Ovary (tissue), 9 donors: ENCODE data around the gene ATP5IF1. TPM values are rescaled to one million over a fixed set of nuclear protein-coding genes. Genes with fewer than 3 reads are reported as not detected.

Source experiments
- DNase-seq, 5 donors: peaks; one replicate each; pipeline ENCODE4 v3.0.0-alpha.2; 2019 to 2020
- H3K27ac ChIP-seq, 2 donors: fragments of 200-600 bp; one replicate each; pipeline versions ENCODE4 v1.5.1 to v1.8.0; 2019 to 2022
- H3K27me3 ChIP-seq: fragments of 200-600 bp; one replicate; pipeline ENCODE4 v1.8.0; 2022
- H3K36me3 ChIP-seq: fragments of 200-600 bp; sonication (generic); one replicate; pipeline ENCODE4 v1.5.1; 2019
- H3K4me1 ChIP-seq: one replicate; pipeline ENCODE4 v1.8.1; 2013; ENCODE audit warnings: mild to moderate bottlenecking, moderate library complexity; ENCODE audit not compliant: insufficient read depth
- H3K4me3 ChIP-seq: fragments of 200-600 bp; sonication (generic); one replicate; pipeline ENCODE4 v1.5.1; 2017
- H3K9me3 ChIP-seq, 2 donors: fragments of 200-600 bp in 1 of 2; sonication (generic) in 1 of 2; one replicate each; pipeline versions ENCODE4 v1.5.1 to v1.8.1; 2013 to 2019; ENCODE audit warnings: mild to moderate bottlenecking in 1 of 2, moderate library complexity in 1 of 2
- CTCF ChIP-seq, 3 donors: fragments of 450-650 bp in 2 of 3; fragments of 200-600 bp in 1 of 3; IDR thresholded peaks; one replicate each; pipeline versions ENCODE4 v1.5.1 to v1.8.0; 2016 to 2022; ENCODE audit warnings: antibody characterized with exemption in 3 of 3, mild to moderate bottlenecking in 1 of 3
- EP300 ChIP-seq: sonication (generic); formaldehyde crosslinking; IDR thresholded peaks from one replicate; pipeline ENCODE4 v1.6.1; 2017; ENCODE audit warnings: antibody characterized with exemption
- POLR2A ChIP-seq: fragments of 450-650 bp; IDR thresholded peaks from one replicate; pipeline ENCODE4 v1.6.1; 2017; ENCODE audit warnings: antibody characterized with exemption, mild to moderate bottlenecking, moderate library complexity
- WGBS, 3 donors: extraction: QIAGEN DNeasy Blood & Tissue Kit in 1 of 3; methylation state at CpG; one replicate each; pipeline versions ENCODE4 v1.1.5 to v1.1.7; 2013 to 2017; 5-methylcytosine and 5-hydroxymethylcytosine counted together
- intact Hi-C, 4 donors: fragments of 100-400 bp; cut with DNase I; formaldehyde crosslinking; loops; one replicate each; pipeline versions ENCODE4 v1.11.0 to v1.15.1; 2022 to 2023
- polyA plus RNA-seq, 2 donors: library from polyadenylated mRNA; stranded (reverse); fragments of 200-250 nt in 1 of 2; fragments of 350-450 nt in 1 of 2; fragmentation: Illumina TruSeq in 1 of 2; extraction: RNeasy Lipid Tissue Mini Kit (QIAGEN cat#74804) in 1 of 2; gene quantifications; one replicate each; pipeline ENCODE4 v1.2.3, GENCODE V29; 2013 to 2014
- total RNA-seq, 7 donors: library from RNA; depleted of rRNA in 2 of 7; stranded (reverse); fragments of >200 nt in 2 of 7; fragmentation: NEBNext Ultra II Directional in 3 of 7; extraction: Animal tissue kit (Norgen Biotek cat#: 25700) in 3 of 7; gene quantifications; one replicate each; pipeline versions ENCODE4 v1.1.0 to v1.2.4, GENCODE V29; 2016 to 2023
- donor health status: DM: no; HTN: no; CAD: no; lungs with moderate emphysema.
- donor health status: DM: no; HTN: no; CAD: no.
- donor health status: Bipolar disorder and iron deficiency.
- donor health status: DM: yes; HTN: yes; CAD: no.
- donor health status: DM: no; HTN: no; CAD: no.
- donor health status: DM: yes; HTN: yes; CAD: no.

Gene ATP5IF1
- total and polyA plus RNA-seq, 9 donors, result 87.2 to 226 (median 101) TPM

GRCh38 chr1:28278763-28279162, 42.8 kb downstream of the ATP5IF1 start:
- H3K4me1 ChIP-seq, result no peaks in the 10 kb centered on the region
- no peaks in the 10 kb centered on the region for H3K9me3 ChIP-seq
- H3K4me3 ChIP-seq, result no peak overlapping the region
- no peak overlapping the region for H3K27ac ChIP-seq
- 88 to 95% (median 94%) methylated on average over 5 of the region's 5 CpGs for WGBS, 3 donors
- intact Hi-C loops, result no loop called here
- no peaks in the 10 kb centered on the region for H3K36me3 ChIP-seq
- TF ChIP-seq CTCF (IDR thresholded peaks at IDR 0.05), result no peak
- TF ChIP-seq EP300, result no peak
- TF ChIP-seq POLR2A, result no peak
- DNase-seq, result no peak
- H3K27me3 ChIP-seq, result no peaks in the 10 kb centered on the region

GRCh38 chr1:28279721-28280120, 43.8 kb downstream of the ATP5IF1 start:
- no peaks in the 10 kb centered on the region for H3K4me1 ChIP-seq
- 88 to 92% (median 92%) methylated on average over 7 of the region's 7 CpGs for WGBS, 3 donors
- TF ChIP-seq CTCF (IDR thresholded peaks at IDR 0.05) (no peak), EP300 (no peak), POLR2A (no peak)
- no peak overlapping the region for H3K27ac ChIP-seq
- H3K27me3 ChIP-seq, result no peaks in the 10 kb centered on the region
- H3K9me3 ChIP-seq, result no peaks in the 10 kb centered on the region
- H3K36me3 ChIP-seq, result no peaks in the 10 kb centered on the region
- intact Hi-C loops, result no loop called here
- no peak for DNase-seq
- H3K4me3 ChIP-seq, result no peak overlapping the region

DNA sequence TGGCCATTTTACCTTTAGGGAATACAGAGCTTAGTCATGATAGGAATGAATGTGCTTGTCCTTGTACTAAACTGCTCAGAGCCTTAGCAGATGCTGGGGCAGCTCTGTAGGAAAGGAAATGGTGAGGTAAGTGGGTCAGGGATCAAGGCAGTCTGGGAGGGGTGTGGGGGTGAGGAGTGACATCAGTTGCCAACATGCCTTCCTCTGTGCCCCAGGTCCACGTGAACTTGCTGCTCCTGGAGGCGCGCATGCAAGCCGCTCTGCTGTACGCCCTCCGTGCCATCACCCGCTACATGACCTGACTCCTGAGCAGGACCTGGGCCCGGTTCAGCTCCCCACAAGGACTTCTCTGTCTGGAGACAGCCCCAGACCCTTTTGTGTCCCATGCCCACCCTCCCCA, 44.6 kb downstream of the ATP5IF1 start:
- Histone ChIP-seq H3K27me3 (no peaks in the 10 kb centered on the region), H3K4me1 (no peaks in the 10 kb centered on the region), H3K9me3 (no peaks in the 10 kb centered on the region), H3K27ac (no peak overlapping the region), H3K4me3 (no peak overlapping the region), H3K36me3 (no peaks in the 10 kb centered on the region)
- no peak for TF ChIP-seq CTCF (IDR thresholded peaks at IDR 0.05)
- TF ChIP-seq EP300, result no peak
- TF ChIP-seq POLR2A, result no peak
- intact Hi-C loops, result no loop called here
- DNase-seq, result no peak
- WGBS, 3 donors, result 86 to 94% (median 89%) methylated on average over 8 of the region's 8 CpGs

DNA sequence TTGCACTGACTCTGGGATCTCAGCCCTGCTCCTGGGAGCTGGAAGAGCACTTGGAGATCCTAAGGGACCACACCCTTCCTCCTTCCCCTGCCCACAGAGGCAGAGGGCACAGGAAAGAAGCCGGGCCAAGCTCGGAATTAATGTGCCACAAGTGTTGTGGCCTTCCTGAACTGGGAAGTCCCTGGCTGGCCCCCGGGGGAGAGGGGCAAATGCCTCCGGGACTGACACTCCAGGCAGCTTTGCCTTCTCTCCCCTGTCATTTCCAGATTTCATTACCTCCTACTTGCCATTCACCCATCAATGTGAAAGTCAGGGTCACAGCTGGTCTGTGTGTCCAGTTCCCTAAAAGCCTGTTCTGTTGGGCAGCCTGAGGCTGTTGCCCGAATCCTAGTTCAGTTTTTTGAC, 45.1 kb downstream of the ATP5IF1 start:
- Histone ChIP-seq H3K27ac (peak overlapping the region in 1 of 2 donors; percentile 42), H3K9me3 (no peaks in the 10 kb centered on the region), H3K4me1 (no peaks in the 10 kb centered on the region), H3K4me3 (no peak overlapping the region), H3K36me3 (no peaks in the 10 kb centered on the region), H3K27me3 (no peaks in the 10 kb centered on the region)
- no peak for DNase-seq
- 60 to 65% (median 64%) methylated on average over 5 of the region's 5 CpGs for WGBS, 3 donors
- no peak for TF ChIP-seq CTCF (IDR thresholded peaks at IDR 0.05)
- TF ChIP-seq POLR2A, result no peak
- TF ChIP-seq EP300, result no peak
- intact Hi-C loops, result no loop called here
